Measurements from ENCODE around the gene FA2H. TPM values are rescaled to one million over a fixed set of nuclear protein-coding genes. Genes with fewer than 3 reads are reported as not detected.

Gene FA2H
- total and polyA plus RNA-seq, 10 of the 15 experiments (the other 5 are each of a cell fraction or from before 2014, with no cell fraction given) = 0.05 to 0.73 (median 0.51) TPM; not detected in 3

- TF ChIP-seq, protein P1, sequence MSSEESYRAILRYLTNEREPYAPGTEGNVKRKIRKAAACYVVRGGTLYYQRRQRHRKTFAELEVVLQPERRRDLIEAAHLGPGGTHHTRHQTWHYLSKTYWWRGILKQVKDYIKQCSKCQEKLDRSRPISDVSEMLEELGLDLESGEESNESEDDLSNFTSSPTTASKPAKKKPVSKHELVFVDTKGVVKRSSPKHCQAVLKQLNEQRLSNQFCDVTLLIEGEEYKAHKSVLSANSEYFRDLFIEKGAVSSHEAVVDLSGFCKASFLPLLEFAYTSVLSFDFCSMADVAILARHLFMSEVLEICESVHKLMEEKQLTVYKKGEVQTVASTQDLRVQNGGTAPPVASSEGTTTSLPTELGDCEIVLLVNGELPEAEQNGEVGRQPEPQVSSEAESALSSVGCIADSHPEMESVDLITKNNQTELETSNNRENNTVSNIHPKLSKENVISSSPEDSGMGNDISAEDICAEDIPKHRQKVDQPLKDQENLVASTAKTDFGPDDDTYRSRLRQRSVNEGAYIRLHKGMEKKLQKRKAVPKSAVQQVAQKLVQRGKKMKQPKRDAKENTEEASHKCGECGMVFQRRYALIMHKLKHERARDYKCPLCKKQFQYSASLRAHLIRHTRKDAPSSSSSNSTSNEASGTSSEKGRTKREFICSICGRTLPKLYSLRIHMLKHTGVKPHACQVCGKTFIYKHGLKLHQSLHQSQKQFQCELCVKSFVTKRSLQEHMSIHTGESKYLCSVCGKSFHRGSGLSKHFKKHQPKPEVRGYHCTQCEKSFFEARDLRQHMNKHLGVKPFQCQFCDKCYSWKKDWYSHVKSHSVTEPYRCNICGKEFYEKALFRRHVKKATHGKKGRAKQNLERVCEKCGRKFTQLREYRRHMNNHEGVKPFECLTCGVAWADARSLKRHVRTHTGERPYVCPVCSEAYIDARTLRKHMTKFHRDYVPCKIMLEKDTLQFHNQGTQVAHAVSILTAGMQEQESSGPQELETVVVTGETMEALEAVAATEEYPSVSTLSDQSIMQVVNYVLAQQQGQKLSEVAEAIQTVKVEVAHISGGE (CRISPR knock-in tag; IDR thresholded peaks at IDR 0.05) = no peak
- TF ChIP-seq ZNF207 (IDR thresholded peaks at IDR 0.05; ENCODE audit: borderline replicate concordance) = peak; percentile 91
- no peak for TF ChIP-seq ZBED1 (IDR thresholded peaks at IDR 0.05; ENCODE audit: borderline replicate concordance)
- no peak for TF ChIP-seq RELA (IDR thresholded peaks at IDR 0.05; ENCODE audit: borderline replicate concordance, partially characterized antibody)
- no peak for TF ChIP-seq IRF5 (IDR thresholded peaks at IDR 0.05; ENCODE audit: borderline replicate concordance)
- TF ChIP-seq, protein P2, sequence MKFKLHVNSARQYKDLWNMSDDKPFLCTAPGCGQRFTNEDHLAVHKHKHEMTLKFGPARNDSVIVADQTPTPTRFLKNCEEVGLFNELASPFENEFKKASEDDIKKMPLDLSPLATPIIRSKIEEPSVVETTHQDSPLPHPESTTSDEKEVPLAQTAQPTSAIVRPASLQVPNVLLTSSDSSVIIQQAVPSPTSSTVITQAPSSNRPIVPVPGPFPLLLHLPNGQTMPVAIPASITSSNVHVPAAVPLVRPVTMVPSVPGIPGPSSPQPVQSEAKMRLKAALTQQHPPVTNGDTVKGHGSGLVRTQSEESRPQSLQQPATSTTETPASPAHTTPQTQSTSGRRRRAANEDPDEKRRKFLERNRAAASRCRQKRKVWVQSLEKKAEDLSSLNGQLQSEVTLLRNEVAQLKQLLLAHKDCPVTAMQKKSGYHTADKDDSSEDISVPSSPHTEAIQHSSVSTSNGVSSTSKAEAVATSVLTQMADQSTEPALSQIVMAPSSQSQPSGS (IDR thresholded peaks at IDR 0.05; ENCODE audit: low read length) = no peak
- TF ChIP-seq, protein P3, sequence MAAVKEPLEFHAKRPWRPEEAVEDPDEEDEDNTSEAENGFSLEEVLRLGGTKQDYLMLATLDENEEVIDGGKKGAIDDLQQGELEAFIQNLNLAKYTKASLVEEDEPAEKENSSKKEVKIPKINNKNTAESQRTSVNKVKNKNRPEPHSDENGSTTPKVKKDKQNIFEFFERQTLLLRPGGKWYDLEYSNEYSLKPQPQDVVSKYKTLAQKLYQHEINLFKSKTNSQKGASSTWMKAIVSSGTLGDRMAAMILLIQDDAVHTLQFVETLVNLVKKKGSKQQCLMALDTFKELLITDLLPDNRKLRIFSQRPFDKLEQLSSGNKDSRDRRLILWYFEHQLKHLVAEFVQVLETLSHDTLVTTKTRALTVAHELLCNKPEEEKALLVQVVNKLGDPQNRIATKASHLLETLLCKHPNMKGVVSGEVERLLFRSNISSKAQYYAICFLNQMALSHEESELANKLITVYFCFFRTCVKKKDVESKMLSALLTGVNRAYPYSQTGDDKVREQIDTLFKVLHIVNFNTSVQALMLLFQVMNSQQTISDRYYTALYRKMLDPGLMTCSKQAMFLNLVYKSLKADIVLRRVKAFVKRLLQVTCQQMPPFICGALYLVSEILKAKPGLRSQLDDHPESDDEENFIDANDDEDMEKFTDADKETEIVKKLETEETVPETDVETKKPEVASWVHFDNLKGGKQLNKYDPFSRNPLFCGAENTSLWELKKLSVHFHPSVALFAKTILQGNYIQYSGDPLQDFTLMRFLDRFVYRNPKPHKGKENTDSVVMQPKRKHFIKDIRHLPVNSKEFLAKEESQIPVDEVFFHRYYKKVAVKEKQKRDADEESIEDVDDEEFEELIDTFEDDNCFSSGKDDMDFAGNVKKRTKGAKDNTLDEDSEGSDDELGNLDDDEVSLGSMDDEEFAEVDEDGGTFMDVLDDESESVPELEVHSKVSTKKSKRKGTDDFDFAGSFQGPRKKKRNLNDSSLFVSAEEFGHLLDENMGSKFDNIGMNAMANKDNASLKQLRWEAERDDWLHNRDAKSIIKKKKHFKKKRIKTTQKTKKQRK (IDR thresholded peaks at IDR 0.05; ENCODE audit: low read depth, low read length) = peak; percentile 70; the same call in 1 of the 2 replicates
- TF ChIP-seq NFXL1 (IDR thresholded peaks at IDR 0.05; ENCODE audit: borderline replicate concordance) = no peak
- TF ChIP-seq NBN (IDR thresholded peaks at IDR 0.05) = peak; percentile 72; the same call in 1 of the 2 replicates
- TF ChIP-seq NRF1 (conservative IDR thresholded peaks at IDR 0.05; ENCODE audit: low read depth, low read length) = no peak
- peak; percentile 97 for TF ChIP-seq POLR2AphosphoS5 (IDR thresholded peaks at IDR 0.05; ENCODE audit: low read length)
- TF ChIP-seq PML (IDR thresholded peaks at IDR 0.05; ENCODE audit: low read length) = peak; percentile 90
- TF ChIP-seq GATAD2B (conservative IDR thresholded peaks at IDR 0.05; ENCODE audit: low read depth) = peak; percentile 80
- no peak for TF ChIP-seq BCLAF1 (IDR thresholded peaks at IDR 0.05)
- TF ChIP-seq YY1 (IDR thresholded peaks at IDR 0.05; ENCODE audit: low read depth, low read length) = peak; percentile 74
- peak; percentile 25; the same call in 1 of the 2 replicates for TF ChIP-seq DPF2 (IDR thresholded peaks at IDR 0.05)
- TF ChIP-seq SIN3A (IDR thresholded peaks at IDR 0.05; ENCODE audit: low read depth, low read length) = peak; percentile 87
Observed at GRCh38 chr16:74666425-74667254, 108.0 kb downstream of the FA2H start, which contains the start of gene RFWD3 (continued).
